Common myeloid progenitor, CD34-positive (primary cell): ENCODE data around the gene GRIK1.

ENCODE experiments used
- CTCF ChIA-PET: fragments of 350-600 bp; sonication (Branson Sonifier 250); formaldehyde crosslinking; loops from one replicate; lab custom pipeline; 2021; ENCODE audit warnings: antibody characterized with exemption; lab: Charles Lee
- POLR2A ChIA-PET: fragments of 350-600 bp; sonication (Branson Sonifier 250); formaldehyde crosslinking; loops from one replicate; lab custom pipeline; 2021; ENCODE audit warnings: antibody characterized with exemption; lab: Charles Lee
- DNase-seq, 3 donors: peaks; one replicate each; pipeline versions ENCODE4 v3.0.0 to v3.0.0-alpha.2; 2013
- H3K27ac ChIP-seq, 2 experiments: 1 replicate in 1 of 2; 2 replicates in 1 of 2; pipeline ENCODE4 v1.7.0; 2013; ENCODE audit warnings: inconsistent platforms in 2 of 2, low read length in 2 of 2, mild to moderate bottlenecking in 2 of 2, low read depth in 1 of 2, moderate library complexity in 1 of 2; ENCODE audit not compliant: severe bottlenecking in 2 of 2, insufficient read depth in 1 of 2, poor library complexity in 1 of 2
- H3K27me3 ChIP-seq, 5 experiments: replicated peaks in 2 of 5; 1 replicate in 3 of 5; 2 replicates in 2 of 5; pipeline versions ENCODE4 v1.6.1 to v1.7.0; 2013; ENCODE audit warnings: low read length in 4 of 5, mild to moderate bottlenecking in 2 of 5, moderate library complexity in 2 of 5, inconsistent platforms in 1 of 5; ENCODE audit not compliant: insufficient read depth in 5 of 5, control insufficient read depth in 4 of 5
- H3K36me3 ChIP-seq, 4 experiments: 1 replicate in 2 of 4; 2 replicates in 2 of 4; pipeline versions ENCODE4 v1.6.1 to v1.7.0; 2013; ENCODE audit warnings: low read length in 3 of 4, control low read depth in 1 of 4, mild to moderate bottlenecking in 1 of 4; ENCODE audit not compliant: control insufficient read depth in 4 of 4, insufficient read depth in 4 of 4
- H3K4me1 ChIP-seq, 4 experiments: 1 replicate in 3 of 4; 2 replicates in 1 of 4; pipeline versions ENCODE4 v1.6.1 to v1.7.1; 2013; ENCODE audit warnings: low read length in 3 of 4, mild to moderate bottlenecking in 3 of 4, control low read depth in 1 of 4, inconsistent platforms in 1 of 4, moderate library complexity in 1 of 4; ENCODE audit not compliant: control insufficient read depth in 4 of 4, insufficient read depth in 4 of 4; ENCODE audit errors: control extremely low read depth in 1 of 4
- H3K4me3 ChIP-seq, 7 experiments: 1 replicate in 4 of 7; 2 replicates in 3 of 7; pipeline versions ENCODE4 v1.5.1 to v1.7.0; 2013; ENCODE audit warnings: mild to moderate bottlenecking in 7 of 7, low read length in 6 of 7, moderate library complexity in 6 of 7, inconsistent platforms in 2 of 7, low read depth in 2 of 7, control low read depth in 1 of 7; ENCODE audit not compliant: insufficient read depth in 4 of 7, control insufficient read depth in 1 of 7; ENCODE audit errors: extremely low read depth in 1 of 7
- H3K9me3 ChIP-seq, 5 experiments: 1 replicate in 4 of 5; 2 replicates in 1 of 5; pipeline versions ENCODE4 v1.6.1 to v1.7.1; 2013; ENCODE audit warnings: low read length in 4 of 5, mild to moderate bottlenecking in 2 of 5, inconsistent platforms in 1 of 5, low read depth in 1 of 5, moderate library complexity in 1 of 5; ENCODE audit not compliant: control insufficient read depth in 4 of 5, insufficient read depth in 2 of 5; ENCODE audit errors: control extremely low read depth in 1 of 5
- WGBS: methylation state at CpG from one replicate; pipeline ENCODE4 v1.1.5; 2013; ENCODE audit not compliant: insufficient coverage; 5-methylcytosine and 5-hydroxymethylcytosine counted together

Gene GRIK1

DNA sequence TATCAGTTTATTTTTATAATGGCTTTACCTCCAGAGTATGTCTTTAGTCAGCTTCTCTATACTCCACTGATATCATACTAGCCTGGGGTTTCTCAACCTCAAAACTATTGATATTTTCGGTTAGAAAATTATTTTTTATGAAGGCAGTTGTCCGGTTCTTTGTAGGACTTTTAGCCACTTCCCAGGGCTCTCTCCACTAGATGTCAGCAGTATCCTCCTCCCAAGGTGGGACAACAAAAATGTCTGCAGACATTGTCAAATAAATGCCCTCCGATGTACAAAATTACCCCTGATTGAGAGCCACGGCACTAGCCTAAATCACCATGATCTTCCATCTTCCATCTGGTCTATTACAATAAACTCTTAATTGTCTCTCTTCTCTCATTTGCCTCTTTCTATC lies 4.1 kb upstream of the GRIK1 start:
- CTCF ChIA-PET = interaction anchor here (0.7 kb wide), 1 partner anchor 268 kb away, joined by 3 read pairs; no protein-coding TSS in a partner anchor
- DNase-seq = no peak
- WGBS = 92% methylated on average over 2 of the region's 4 CpGs

DNA sequence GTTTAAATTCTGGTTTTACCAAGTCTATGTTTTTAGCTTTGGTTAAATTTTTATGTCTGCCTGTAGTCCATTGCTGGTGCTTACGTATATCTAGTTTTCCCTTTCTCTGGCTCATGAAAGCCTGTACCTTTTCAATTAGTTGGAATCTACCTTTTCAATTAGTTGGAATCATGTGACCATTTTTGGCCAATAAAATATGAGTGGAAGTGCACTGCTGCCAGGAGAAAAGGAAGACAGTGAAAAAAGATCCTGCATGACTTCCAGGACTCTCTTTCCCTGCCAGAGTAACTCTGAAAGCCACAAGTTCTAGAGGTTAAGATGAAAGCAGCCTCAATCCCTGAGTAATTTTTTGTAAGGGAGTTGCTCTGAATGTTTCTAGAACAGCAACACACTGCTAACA lies 2.2 kb upstream of the GRIK1 start:
- H3K36me3 ChIP-seq = no peaks in the 10 kb centered on the region
- H3K4me3 ChIP-seq = no peak overlapping the region
- H3K9me3 ChIP-seq = peaks cover 0 to 2% (median 0%) of the 10 kb centered on the region in 5 experiments
- no peak overlapping the region for H3K27ac ChIP-seq
- H3K27me3 ChIP-seq = peaks cover 7 to 59% (median 39%) of the 10 kb centered on the region in 5 experiments
- ChIA-PET POLR2A (no interaction called here), CTCF (no interaction called here)
- H3K4me1 ChIP-seq = peaks cover 0 to 14% (median 10%) of the 10 kb centered on the region in 4 experiments
- no peak for DNase-seq
- no CpG with 5 or more reads among the region's 1 CpG for WGBS

More for the DNA sequence above, 4.1 kb upstream of the GRIK1 start:
- Histone ChIP-seq H3K9me3 (peaks cover 0 to 2% (median 0%) of the 10 kb centered on the region in 5 experiments), H3K4me3 (no peak overlapping the region), H3K4me1 (peaks cover 0 to 13% (median 10%) of the 10 kb centered on the region in 4 experiments), H3K27me3 (peaks cover 2 to 44% (median 26%) of the 10 kb centered on the region in 5 experiments), H3K27ac (no peak overlapping the region), H3K36me3 (no peaks in the 10 kb centered on the region)
- POLR2A ChIA-PET = no interaction called here

- no peak overlapping the region for H3K27ac ChIP-seq
- WGBS = 57% methylated on average over 1 of the region's 2 CpGs
- peaks cover 10 to 67% (median 44%) of the 10 kb centered on the region in 5 experiments for H3K27me3 ChIP-seq
- H3K36me3 ChIP-seq = no peaks in the 10 kb centered on the region
- ChIA-PET POLR2A (no interaction called here), CTCF (no interaction called here)
- H3K9me3 ChIP-seq = peaks cover 0 to 2% (median 0%) of the 10 kb centered on the region in 5 experiments
- DNase-seq = no peak
- no peak overlapping the region for H3K4me3 ChIP-seq
- H3K4me1 ChIP-seq = peaks cover 0 to 14% (median 10%) of the 10 kb centered on the region in 4 experiments
Measured at GRCh38 chr21:29940991-29941390, 1.2 kb upstream of the GRIK1 start.

DNA sequence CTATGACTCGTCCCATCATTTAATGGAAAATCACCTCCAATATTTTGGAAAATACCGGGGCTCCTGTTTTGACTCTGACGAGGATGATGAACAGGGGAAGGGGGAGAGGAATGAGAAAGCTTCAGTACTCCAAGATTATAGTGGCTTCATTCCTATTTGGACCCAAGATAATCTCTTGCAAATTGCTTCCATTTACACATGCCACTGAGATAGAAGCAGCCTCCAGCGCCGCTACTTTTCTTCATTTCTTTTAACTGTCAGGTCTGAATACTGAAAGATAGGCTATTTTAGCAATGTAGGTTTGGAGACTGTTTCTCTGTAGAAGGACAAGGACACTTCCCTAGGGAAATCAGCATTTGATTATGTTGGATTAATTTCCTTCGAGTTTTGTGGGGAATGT lies 565 bp upstream of the GRIK1 start:
- Histone ChIP-seq H3K9me3 (peaks cover 0 to 2% (median 0%) of the 10 kb centered on the region in 5 experiments), H3K36me3 (no peaks in the 10 kb centered on the region), H3K27ac (no peak overlapping the region), H3K27me3 (peaks cover 10 to 67% (median 44%) of the 10 kb centered on the region in 5 experiments), H3K4me1 (peaks cover 0 to 14% (median 10%) of the 10 kb centered on the region in 4 experiments), H3K4me3 (peak overlapping the region in 3 of 7 experiments; percentile 64 to 67 (median 66))
- POLR2A ChIA-PET = no interaction called here
- CTCF ChIA-PET = no interaction called here
- WGBS = 35% methylated on average over 4 of the region's 6 CpGs
- DNase-seq = no peak

DNA sequence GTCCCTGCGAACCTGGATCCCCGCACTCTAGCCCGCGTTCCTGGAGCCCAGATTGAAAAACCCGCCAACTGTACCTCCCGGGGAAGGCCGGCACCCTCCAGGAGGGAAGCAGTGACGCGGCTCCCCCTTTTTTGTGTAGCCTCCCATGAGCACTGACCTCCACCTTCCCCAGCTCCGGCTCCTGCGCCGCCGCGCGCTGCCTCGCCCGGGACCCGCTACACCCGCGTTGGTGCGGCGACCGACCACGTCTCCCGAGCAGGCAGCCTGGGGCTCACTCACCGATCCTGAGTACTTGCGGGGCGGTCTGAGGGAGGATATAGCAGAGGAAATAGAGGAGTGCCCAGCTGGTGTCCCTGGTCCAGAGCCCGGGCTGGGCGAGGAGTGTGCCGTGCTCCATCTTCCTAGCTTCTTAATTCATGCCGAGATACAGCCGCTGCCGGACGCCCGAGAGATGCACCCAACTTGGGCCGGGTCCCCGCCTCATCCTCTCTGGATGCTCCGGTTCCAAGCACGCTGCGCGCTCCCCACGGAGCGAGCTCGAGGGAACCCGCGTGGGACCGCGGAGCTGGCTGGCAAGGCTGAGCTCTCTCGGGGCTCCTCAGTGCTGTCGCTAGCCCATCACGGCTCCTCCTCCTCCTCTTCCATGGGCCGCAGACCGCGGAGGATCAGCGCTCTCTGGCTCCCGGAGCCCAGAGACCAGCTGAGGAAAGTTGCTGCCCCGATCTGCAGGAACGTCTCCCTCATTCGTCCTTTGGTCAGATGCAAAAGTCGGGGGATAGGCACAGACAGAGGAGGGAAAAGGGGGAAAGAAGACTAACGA lies 482 bp downstream of the GRIK1 start:
- H3K9me3 ChIP-seq = peaks cover 0 to 2% (median 0%) of the 10 kb centered on the region in 5 experiments
- ChIA-PET CTCF (no interaction called here), POLR2A (no interaction called here)
- DNase-seq = peak in 2 of 3 donors; percentile 11 to 15
- WGBS = 2% methylated on average over 53 of the region's 62 CpGs
- no peak overlapping the region for H3K27ac ChIP-seq
- no peaks in the 10 kb centered on the region for H3K36me3 ChIP-seq
- peaks cover 10 to 67% (median 44%) of the 10 kb centered on the region in 5 experiments for H3K27me3 ChIP-seq
- peak overlapping the region in 6 of 7 experiments; percentile 42 to 67 (median 58) for H3K4me3 ChIP-seq
- H3K4me1 ChIP-seq = peaks cover 0 to 14% (median 10%) of the 10 kb centered on the region in 4 experiments

- no peaks in the 10 kb centered on the region for H3K36me3 ChIP-seq
- POLR2A ChIA-PET = no interaction called here
- no peak for DNase-seq
- CTCF ChIA-PET = no interaction called here
- peak overlapping the region in 4 of 7 experiments; percentile 42 to 66 (median 55) for H3K4me3 ChIP-seq
- peaks cover 0 to 2% (median 0%) of the 10 kb centered on the region in 5 experiments for H3K9me3 ChIP-seq
- H3K27ac ChIP-seq = no peak overlapping the region
- H3K27me3 ChIP-seq = peaks cover 10 to 64% (median 44%) of the 10 kb centered on the region in 5 experiments
- WGBS = 23% methylated on average over 11 of the region's 11 CpGs
- peaks cover 0 to 14% (median 10%) of the 10 kb centered on the region in 4 experiments for H3K4me1 ChIP-seq
Measured at GRCh38 chr21:29938776-29939103, 1.1 kb downstream of the GRIK1 start.

DNA sequence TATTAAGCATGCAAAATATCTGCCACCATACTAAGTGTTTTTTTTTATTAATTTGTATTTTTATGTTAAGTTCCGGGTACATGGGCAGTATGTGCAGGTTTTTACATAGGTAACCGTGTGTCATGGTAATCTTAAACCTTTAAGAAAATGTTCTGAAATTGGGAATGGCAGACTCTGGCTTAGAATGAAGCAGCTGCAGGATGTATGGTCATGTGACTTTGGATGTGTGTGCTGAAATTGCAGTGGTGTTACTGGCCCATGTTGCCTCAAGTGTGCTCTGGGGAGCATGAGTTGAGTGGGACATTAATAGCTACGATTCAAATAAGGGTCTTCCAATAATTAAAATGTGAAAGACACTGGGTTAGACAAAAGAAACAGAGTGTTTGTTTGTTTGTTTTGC lies 6.7 kb downstream of the GRIK1 start:
- Histone ChIP-seq H3K36me3 (no peaks in the 10 kb centered on the region), H3K4me1 (no peaks in the 10 kb centered on the region), H3K4me3 (no peak overlapping the region), H3K9me3 (no peaks in the 10 kb centered on the region), H3K27me3 (peaks cover 4 to 22% (median 12%) of the 10 kb centered on the region in 5 experiments), H3K27ac (no peak overlapping the region)
- ChIA-PET CTCF (interaction anchor here (1.0 kb wide), 1 partner anchor 46 kb away, joined by 3 read pairs; no protein-coding TSS in a partner anchor), POLR2A (no interaction called here)
- 90% methylated on average over 3 of the region's 3 CpGs for WGBS
- no peak for DNase-seq
